Activated CD4-positive, alpha-beta T cell treated with anti-CD3 and anti-CD28 coated beads for 36 hours (primary cell): ENCODE data around the gene COL21A1. TPM values are rescaled to one million over a fixed set of nuclear protein-coding genes. Genes with fewer than 3 reads are reported as not detected.

ENCODE experiments used
- ATAC-seq: fragments of 200-7000 bp; cut with Tn5 transposase; one replicate; pipeline ENCODE4 v1.10.0; 2021; ENCODE audit warnings: mild to moderate bottlenecking, moderate library complexity
- CTCF ChIA-PET: fragments of 350-600 bp; sonication (Branson Sonifier 250); formaldehyde crosslinking; loops from one replicate; lab custom pipeline; 2021; ENCODE audit warnings: antibody characterized with exemption; lab: Charles Lee
- POLR2A ChIA-PET: fragments of 350-600 bp; sonication (Branson Sonifier 250); formaldehyde crosslinking; loops from one replicate; lab custom pipeline; 2021; ENCODE audit warnings: antibody characterized with exemption, inconsistent platforms; lab: Charles Lee
- DNase-seq: peaks from one replicate; pipeline ENCODE4 v3.0.0-alpha.2; 2020
- H3K27ac Mint-ChIP-seq: one replicate; pipeline ENCODE4 v1.8.0; 2021; ENCODE audit warnings: mixed read lengths
- H3K27me3 Mint-ChIP-seq: one replicate; pipeline ENCODE4 v1.8.0; 2021; ENCODE audit warnings: mixed read lengths
- H3K36me3 Mint-ChIP-seq: one replicate; pipeline ENCODE4 v1.8.0; 2021; ENCODE audit warnings: low read depth, mixed read lengths
- H3K4me1 Mint-ChIP-seq: one replicate; pipeline ENCODE4 v1.8.0; 2021; ENCODE audit warnings: mixed read lengths
- H3K4me3 Mint-ChIP-seq: one replicate; pipeline ENCODE4 v1.8.0; 2021; ENCODE audit warnings: mild to moderate bottlenecking, moderate library complexity, mixed read lengths
- H3K9me3 Mint-ChIP-seq: one replicate; pipeline ENCODE4 v1.8.0; 2021; ENCODE audit warnings: low read depth, mixed read lengths
- intact Hi-C, 2 experiments: fragments of 100-400 bp; cut with DNase I in 1 of 2; cut with micrococcal nuclease in 1 of 2; formaldehyde crosslinking; loops; one replicate each; pipeline versions ENCODE4 v1.14.2 to v1.15.1; 2022 to 2024; cut with DNase I, micrococcal nuclease
- total RNA-seq, 2 experiments: library from RNA; stranded (reverse); gene quantifications; one replicate each; pipeline ENCODE4 v1.2.3, GENCODE V29; 2021

The COL21A1 gene
- total RNA-seq, 2 experiments from 2014 or later: not detected

DNA sequence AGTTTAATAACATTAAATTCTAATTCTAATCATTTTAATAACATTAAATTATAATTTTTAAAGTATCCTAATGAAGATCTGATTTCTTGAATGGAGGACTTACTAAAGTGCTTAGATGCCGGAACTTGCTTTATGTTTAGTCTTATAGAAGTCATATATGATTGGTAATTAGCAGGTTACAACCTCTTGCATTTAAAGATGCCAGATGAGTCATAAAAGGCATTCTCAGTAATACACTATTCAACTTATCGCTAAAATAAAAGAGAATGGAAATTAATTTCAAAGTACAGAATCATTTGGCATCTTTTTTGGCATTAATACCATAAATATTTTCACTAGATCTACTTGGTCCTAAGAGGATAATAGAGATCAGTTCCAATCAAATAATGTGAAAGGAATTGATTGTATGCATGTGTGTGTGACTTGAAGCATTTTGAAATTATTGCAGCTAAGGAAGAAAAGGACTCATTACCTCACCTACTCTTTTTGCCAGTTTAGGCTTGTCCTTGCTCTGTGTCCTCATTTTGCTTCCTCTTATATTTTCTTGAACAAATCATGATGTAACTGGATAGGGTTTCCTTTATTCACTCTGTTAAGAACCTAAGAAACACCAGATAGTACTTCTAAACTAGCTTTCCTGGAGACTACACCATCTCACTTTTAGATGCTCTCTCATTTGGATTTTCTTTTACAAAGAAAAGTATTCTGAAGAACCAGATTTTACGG lies 2.7 kb downstream of the COL21A1 start:
- POLR2A ChIA-PET: no interaction called here
- Mint-ChIP-seq H3K36me3 (no peaks in the 10 kb centered on the region), H3K4me1 (no peaks in the 10 kb centered on the region), H3K27me3 (peaks cover 9% of the 10 kb centered on the region), H3K27ac (no peak overlapping the region), H3K9me3 (no peaks in the 10 kb centered on the region), H3K4me3 (no peak overlapping the region)
- DNase-seq (no peak), ATAC-seq (no peak)
- intact Hi-C loops: no loop called here
- CTCF ChIA-PET: no interaction called here

- Mint-ChIP-seq H3K36me3 (no peaks in the 10 kb centered on the region), H3K27ac (no peak overlapping the region), H3K4me3 (no peak overlapping the region), H3K9me3 (no peaks in the 10 kb centered on the region), H3K4me1 (no peaks in the 10 kb centered on the region), H3K27me3 (peaks cover 6% of the 10 kb centered on the region)
- ChIA-PET CTCF (no interaction called here), POLR2A (no interaction called here)
- no peak for ATAC-seq
- intact Hi-C loops: no loop called here
- DNase-seq: no peak
These were observed 3.3 kb downstream of the COL21A1 start for GRCh38 chr6:56244089-56244488.

- ATAC-seq (no peak), DNase-seq (no peak)
- intact Hi-C loops: no loop called here
- POLR2A ChIA-PET: no interaction called here
- no peaks in the 10 kb centered on the region for H3K9me3 Mint-ChIP-seq
- peaks cover 6% of the 10 kb centered on the region for H3K27me3 Mint-ChIP-seq
- no peak overlapping the region for H3K4me3 Mint-ChIP-seq
- no peaks in the 10 kb centered on the region for H3K36me3 Mint-ChIP-seq
- no peak overlapping the region for H3K27ac Mint-ChIP-seq
- CTCF ChIA-PET: interaction anchor here (0.7 kb wide), 1 partner anchor 12 kb away, joined by 3 read pairs; no protein-coding TSS in a partner anchor
- no peaks in the 10 kb centered on the region for H3K4me1 Mint-ChIP-seq
These were observed 3.8 kb downstream of the COL21A1 start for GRCh38 chr6:56243518-56244070.

- ChIA-PET POLR2A (no interaction called here), CTCF (interaction anchor here (0.6 kb wide), 1 partner anchor 844 kb away, joined by 3 read pairs; no protein-coding TSS in a partner anchor)
- Mint-ChIP-seq H3K36me3 (no peaks in the 10 kb centered on the region), H3K27me3 (peaks cover 2% of the 10 kb centered on the region), H3K27ac (no peak overlapping the region), H3K4me3 (no peak overlapping the region), H3K9me3 (no peaks in the 10 kb centered on the region), H3K4me1 (no peaks in the 10 kb centered on the region)
- intact Hi-C loops: no loop called here
- ATAC-seq (no peak), DNase-seq (no peak)
These were observed 5.0 kb downstream of the COL21A1 start for GRCh38 chr6:56242346-56242745.

- Mint-ChIP-seq H3K27ac (no peak overlapping the region), H3K4me3 (no peak overlapping the region), H3K4me1 (no peaks in the 10 kb centered on the region), H3K36me3 (no peaks in the 10 kb centered on the region), H3K9me3 (no peaks in the 10 kb centered on the region), H3K27me3 (no peaks in the 10 kb centered on the region)
- ATAC-seq (no peak), DNase-seq (no peak)
- ChIA-PET CTCF (no interaction called here), POLR2A (no interaction called here)
- intact Hi-C loops: no loop called here
These were observed 6.1 kb downstream of the COL21A1 start for GRCh38 chr6:56241124-56241802.

DNA sequence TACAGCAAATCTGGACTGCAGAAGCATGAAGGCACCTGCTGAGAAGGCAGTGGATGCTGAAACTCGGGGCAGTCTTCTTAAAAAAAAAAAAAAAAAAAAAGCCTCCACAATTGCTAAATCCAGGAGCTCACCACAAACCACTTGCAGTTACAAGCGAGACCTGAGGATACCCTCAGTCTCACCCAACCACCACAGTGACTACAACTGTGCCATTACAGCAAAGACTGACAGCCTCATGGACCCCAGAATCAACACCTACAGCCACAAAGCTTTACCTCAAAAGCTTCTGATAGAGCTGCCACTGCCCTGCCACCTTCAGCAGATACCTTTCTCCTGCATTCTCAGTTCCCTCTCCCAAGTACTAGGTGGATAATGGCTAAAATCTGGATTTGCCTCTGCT lies 9.0 kb downstream of the COL21A1 start:
- Mint-ChIP-seq H3K27ac (no peak overlapping the region), H3K4me1 (no peaks in the 10 kb centered on the region), H3K9me3 (no peaks in the 10 kb centered on the region), H3K36me3 (no peaks in the 10 kb centered on the region), H3K27me3 (no peaks in the 10 kb centered on the region), H3K4me3 (no peak overlapping the region)
- POLR2A ChIA-PET: no interaction called here
- DNase-seq (no peak), ATAC-seq (no peak)
- intact Hi-C loops: no loop called here
- CTCF ChIA-PET: interaction anchor here (1.0 to 1.7 kb wide), 2 partner anchors 9 to 13 kb away, joined by 3 to 5 read pairs; no protein-coding TSS in a partner anchor

DNA sequence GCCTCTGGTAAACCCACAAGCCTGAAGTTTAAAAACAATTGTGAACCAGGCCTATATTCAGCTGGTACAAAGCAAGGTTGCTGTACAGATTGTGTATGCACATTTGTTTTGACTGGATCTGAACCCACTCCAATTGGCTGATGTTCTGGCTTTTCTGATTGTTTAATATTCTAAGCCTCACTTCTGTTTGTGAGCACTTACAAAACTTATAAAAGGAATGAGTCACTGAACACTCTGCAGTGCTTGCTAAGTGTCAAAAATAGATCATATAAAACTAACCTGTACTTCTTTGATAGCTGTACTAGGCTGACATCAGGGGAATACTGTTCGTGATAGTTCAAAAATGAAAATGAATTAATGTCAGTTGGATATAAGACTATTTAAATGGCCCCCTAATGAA lies 12.1 kb downstream of the COL21A1 start:
- peaks cover 2% of the 10 kb centered on the region for H3K27me3 Mint-ChIP-seq
- POLR2A ChIA-PET: no interaction called here
- intact Hi-C loops: no loop called here
- H3K9me3 Mint-ChIP-seq: peaks cover 2% of the 10 kb centered on the region
- no peak for DNase-seq
- H3K27ac Mint-ChIP-seq: no peak overlapping the region
- H3K4me1 Mint-ChIP-seq: no peaks in the 10 kb centered on the region
- H3K4me3 Mint-ChIP-seq: no peak overlapping the region
- H3K36me3 Mint-ChIP-seq: no peaks in the 10 kb centered on the region
- CTCF ChIA-PET: no interaction called here
- ATAC-seq: no peak

DNA sequence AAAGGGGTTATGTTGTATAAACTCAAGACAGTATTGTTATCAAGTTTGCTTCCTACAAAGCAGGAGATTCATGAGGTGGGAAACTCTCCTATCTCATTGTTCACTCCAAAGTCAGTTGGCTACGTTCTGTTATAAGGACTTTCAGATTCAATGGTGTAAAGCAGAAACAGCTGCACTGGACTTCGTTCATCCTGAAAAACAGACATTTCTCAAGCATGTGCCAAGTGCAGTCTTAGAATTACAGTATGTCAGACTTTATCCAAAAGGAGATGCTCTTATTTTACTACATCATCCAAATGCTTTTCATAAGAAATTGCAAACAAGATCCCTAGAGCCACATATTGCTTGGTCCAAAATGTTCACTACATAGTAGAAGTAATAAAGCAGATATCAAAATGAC lies 14.9 kb downstream of the COL21A1 start:
- ChIA-PET CTCF (no interaction called here), POLR2A (no interaction called here)
- H3K4me3 Mint-ChIP-seq: no peak overlapping the region
- H3K27me3 Mint-ChIP-seq: peaks cover 2% of the 10 kb centered on the region
- H3K4me1 Mint-ChIP-seq: no peaks in the 10 kb centered on the region
- H3K27ac Mint-ChIP-seq: no peak overlapping the region
- peaks cover 4% of the 10 kb centered on the region for H3K9me3 Mint-ChIP-seq
- intact Hi-C loops: no loop called here
- no peak for DNase-seq
- no peak for ATAC-seq
- no peaks in the 10 kb centered on the region for H3K36me3 Mint-ChIP-seq

- H3K27ac Mint-ChIP-seq: no peak overlapping the region
These were observed 15.6 kb downstream of the COL21A1 start for GRCh38 chr6:56231827-56232226.

GRCh38 chr6:56230976-56231566 lies 16.3 kb downstream of the COL21A1 start:
- intact Hi-C loops: no loop called here
- POLR2A ChIA-PET: no interaction called here
- Mint-ChIP-seq H3K4me1 (no peaks in the 10 kb centered on the region), H3K36me3 (no peaks in the 10 kb centered on the region), H3K4me3 (no peak overlapping the region), H3K27me3 (peaks cover 2% of the 10 kb centered on the region), H3K27ac (no peak overlapping the region), H3K9me3 (peaks cover 4% of the 10 kb centered on the region)
- ATAC-seq (no peak), DNase-seq (no peak)
- CTCF ChIA-PET: interaction anchor here (0.6 kb wide), 1 partner anchor 620 kb away, joined by 3 read pairs; no protein-coding TSS in a partner anchor

More at GRCh38 chr6:56231827-56232226, 15.6 kb downstream of the COL21A1 start:
- intact Hi-C loops: no loop called here
- CTCF ChIA-PET: no interaction called here
- no peaks in the 10 kb centered on the region for H3K4me1 Mint-ChIP-seq
- H3K27me3 Mint-ChIP-seq: peaks cover 2% of the 10 kb centered on the region
- ATAC-seq (no peak), DNase-seq (no peak)
- no peaks in the 10 kb centered on the region for H3K36me3 Mint-ChIP-seq
- no peak overlapping the region for H3K4me3 Mint-ChIP-seq
- POLR2A ChIA-PET: no interaction called here
- H3K9me3 Mint-ChIP-seq: peaks cover 4% of the 10 kb centered on the region

- H3K36me3 Mint-ChIP-seq: no peaks in the 10 kb centered on the region
- H3K27me3 Mint-ChIP-seq: peaks cover 2% of the 10 kb centered on the region
- POLR2A ChIA-PET: no interaction called here
- CTCF ChIA-PET: no interaction called here
- H3K9me3 Mint-ChIP-seq: peaks cover 4% of the 10 kb centered on the region
- no peak overlapping the region for H3K4me3 Mint-ChIP-seq
- H3K27ac Mint-ChIP-seq: no peak overlapping the region
- intact Hi-C loops: no loop called here
- no peak for ATAC-seq
- no peak for DNase-seq
- no peaks in the 10 kb centered on the region for H3K4me1 Mint-ChIP-seq
These were observed 20.1 kb downstream of the COL21A1 start for GRCh38 chr6:56227071-56227879.
